Natural killer cell (primary cell): ENCODE measurements around the gene UPK1A. TPM values are rescaled to one million over a fixed set of nuclear protein-coding genes. Genes with fewer than 3 reads are reported as not detected.

Source experiments
- ATAC-seq, 3 donors: fragments of 150-1000 bp in 2 of 3; fragments of 200-7000 bp in 1 of 3; cut with Tn5 transposase; 1 replicate in 1 of 3; 2 replicates in 2 of 3; pipeline ENCODE4 v1.10.0; 2021; ENCODE audit warnings: mild to moderate bottlenecking in 2 of 3, moderate library complexity in 2 of 3
- DNase-seq, 2 donors: peaks; one replicate each; pipeline versions ENCODE4 v3.0.0 to v3.0.0-alpha.2; 2013 to 2021; ENCODE audit warnings: mixed read lengths in 1 of 2
- H3K27ac ChIP-seq: one replicate; pipeline ENCODE4 v1.5.1; 2013; ENCODE audit warnings: mild to moderate bottlenecking, low read length
- H3K27me3 ChIP-seq: one replicate; pipeline ENCODE4 v1.6.1; 2013; ENCODE audit warnings: low read length; ENCODE audit not compliant: control insufficient read depth, insufficient read depth
- H3K36me3 ChIP-seq: one replicate; pipeline ENCODE4 v1.6.1; 2013; ENCODE audit warnings: low read length; ENCODE audit not compliant: control insufficient read depth, insufficient read depth
- H3K4me1 ChIP-seq: one replicate; pipeline ENCODE4 v1.6.1; 2013; ENCODE audit warnings: low read length; ENCODE audit not compliant: control insufficient read depth, insufficient read depth
- H3K4me3 ChIP-seq: one replicate; pipeline ENCODE4 v1.5.1; 2013; ENCODE audit warnings: low read length
- H3K9me3 ChIP-seq: one replicate; pipeline ENCODE4 v1.6.1; 2013; ENCODE audit warnings: low read length; ENCODE audit not compliant: control insufficient read depth, insufficient read depth
- H3K27ac Mint-ChIP-seq, 2 donors: one replicate each; pipeline ENCODE4 v1.8.0; 2022; ENCODE audit warnings: mild to moderate bottlenecking in 2 of 2, mixed read lengths in 2 of 2, moderate library complexity in 1 of 2
- H3K27me3 Mint-ChIP-seq, 2 donors: one replicate each; pipeline ENCODE4 v1.8.0; 2022; ENCODE audit warnings: low read depth in 2 of 2, mixed read lengths in 2 of 2
- H3K36me3 Mint-ChIP-seq: one replicate; pipeline ENCODE4 v1.8.0; 2022; ENCODE audit warnings: mixed read lengths
- H3K4me1 Mint-ChIP-seq, 2 donors: one replicate each; pipeline ENCODE4 v1.8.0; 2022; ENCODE audit warnings: mixed read lengths in 2 of 2
- H3K4me3 Mint-ChIP-seq: one replicate; pipeline ENCODE4 v1.8.0; 2022; ENCODE audit warnings: mild to moderate bottlenecking, moderate library complexity, mixed read lengths
- H3K9me3 Mint-ChIP-seq, 2 donors: one replicate each; pipeline ENCODE4 v1.8.0; 2022; ENCODE audit warnings: mixed read lengths in 2 of 2
- WGBS: methylation state at CpG from one replicate; pipeline ENCODE4 v1.1.7; 2013; ENCODE audit warnings: missing lambda C conversion rate; ENCODE audit not compliant: insufficient coverage; 5-methylcytosine and 5-hydroxymethylcytosine counted together
- intact Hi-C: fragments of 100-400 bp; cut with micrococcal nuclease; formaldehyde crosslinking; loops from one replicate; pipeline ENCODE4 v1.14.2; 2022
- total RNA-seq, 4 donors: library from RNA; stranded (reverse); fragments of 120-200 nt in 1 of 4; gene quantifications; one replicate each; pipeline versions ENCODE4 v1.2.3 to v1.2.4, GENCODE V29; 2013 to 2022
- TF ChIP-seq, protein P1 (sequence below): fragments of 200-600 bp; IDR thresholded peaks from one replicate; pipeline ENCODE4 v1.8.0; 2022; ENCODE audit warnings: antibody characterized with exemption

The UPK1A gene
- total RNA-seq, 3 donors from 2014 or later (not counting 1 experiment from before 2014, with no cell fraction given): not detected

- ATAC-seq: no peak
- Mint-ChIP-seq H3K27me3 (no peaks in the 10 kb centered on the region), H3K36me3 (no peaks in the 10 kb centered on the region), H3K27ac (no peak overlapping the region), H3K4me3 (no peak overlapping the region), H3K4me1 (no peaks in the 10 kb centered on the region), H3K9me3 (no peaks in the 10 kb centered on the region)
- Histone ChIP-seq H3K27me3 (no peaks in the 10 kb centered on the region), H3K36me3 (no peaks in the 10 kb centered on the region), H3K4me1 (peaks cover 13% of the 10 kb centered on the region), H3K4me3 (no peak overlapping the region), H3K27ac (no peak overlapping the region), H3K9me3 (no peaks in the 10 kb centered on the region)
- intact Hi-C loops: no loop called here
- no peak for DNase-seq
- TF ChIP-seq, protein P1, sequence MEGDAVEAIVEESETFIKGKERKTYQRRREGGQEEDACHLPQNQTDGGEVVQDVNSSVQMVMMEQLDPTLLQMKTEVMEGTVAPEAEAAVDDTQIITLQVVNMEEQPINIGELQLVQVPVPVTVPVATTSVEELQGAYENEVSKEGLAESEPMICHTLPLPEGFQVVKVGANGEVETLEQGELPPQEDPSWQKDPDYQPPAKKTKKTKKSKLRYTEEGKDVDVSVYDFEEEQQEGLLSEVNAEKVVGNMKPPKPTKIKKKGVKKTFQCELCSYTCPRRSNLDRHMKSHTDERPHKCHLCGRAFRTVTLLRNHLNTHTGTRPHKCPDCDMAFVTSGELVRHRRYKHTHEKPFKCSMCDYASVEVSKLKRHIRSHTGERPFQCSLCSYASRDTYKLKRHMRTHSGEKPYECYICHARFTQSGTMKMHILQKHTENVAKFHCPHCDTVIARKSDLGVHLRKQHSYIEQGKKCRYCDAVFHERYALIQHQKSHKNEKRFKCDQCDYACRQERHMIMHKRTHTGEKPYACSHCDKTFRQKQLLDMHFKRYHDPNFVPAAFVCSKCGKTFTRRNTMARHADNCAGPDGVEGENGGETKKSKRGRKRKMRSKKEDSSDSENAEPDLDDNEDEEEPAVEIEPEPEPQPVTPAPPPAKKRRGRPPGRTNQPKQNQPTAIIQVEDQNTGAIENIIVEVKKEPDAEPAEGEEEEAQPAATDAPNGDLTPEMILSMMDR: no peak
- 94% methylated on average over 1 of the region's 1 CpG for WGBS
These were observed 42.1 kb downstream of the UPK1A start for GRCh38 chr19:35708391-35708790.

GRCh38 chr19:35710784-35711723, 44.7 kb downstream of the UPK1A start:
- peak overlapping the region; percentile 65 for H3K27ac ChIP-seq
- peaks cover 1 to 12% of the 10 kb centered on the region in 2 donors for H3K4me1 Mint-ChIP-seq

DNA sequence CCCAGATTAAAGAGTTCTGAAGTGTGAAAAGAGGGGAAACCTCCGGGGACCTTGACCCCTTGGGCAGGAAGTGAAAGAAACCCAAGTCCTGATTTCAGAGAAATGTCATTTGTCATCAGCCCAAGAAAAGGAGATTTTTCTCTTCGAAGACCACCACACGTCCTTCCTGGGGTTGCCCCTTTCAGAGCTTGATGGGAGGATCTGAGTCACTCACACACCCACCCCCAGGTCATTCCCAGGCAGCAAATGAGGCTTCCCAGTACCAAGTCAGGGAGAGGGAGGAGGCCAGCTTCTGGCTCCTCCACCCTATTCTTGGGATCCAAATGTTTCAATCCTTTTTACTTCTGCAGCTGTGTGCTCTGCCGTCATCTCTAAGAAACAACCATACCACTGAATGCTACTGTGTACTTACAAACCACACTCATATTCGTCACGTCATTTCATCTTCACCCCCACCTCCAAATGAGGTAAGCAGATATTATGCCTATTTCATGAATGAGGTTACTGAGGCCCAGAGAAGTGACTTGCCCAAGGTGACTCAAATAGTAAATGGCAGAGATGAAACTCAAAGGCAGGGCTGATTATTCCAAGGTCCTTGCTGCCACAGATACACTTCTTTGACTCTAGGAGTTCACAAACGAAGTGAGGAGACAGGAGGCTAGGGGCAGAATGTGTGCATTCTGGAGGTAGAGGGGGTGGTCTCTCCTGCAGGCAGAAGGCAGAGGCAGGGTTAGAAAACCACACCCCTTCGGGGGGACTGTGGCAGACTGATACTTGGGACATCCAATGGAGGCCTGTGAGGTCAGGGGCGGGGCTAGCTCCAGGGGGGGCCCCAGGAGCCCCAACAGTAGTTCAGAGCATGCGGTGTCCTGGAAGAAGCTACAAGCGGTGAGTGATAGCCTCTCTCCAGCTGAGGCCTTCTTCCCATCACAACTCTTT, 46.5 kb downstream of the UPK1A start:
- intact Hi-C loops: no loop called here
- TF ChIP-seq, protein P1: no peak
- Mint-ChIP-seq H3K27me3 (no peaks in the 10 kb centered on the region), H3K4me3 (peak overlapping the region; percentile 50), H3K36me3 (no peaks in the 10 kb centered on the region), H3K9me3 (no peaks in the 10 kb centered on the region), H3K4me1 (peaks cover 10 to 26% of the 10 kb centered on the region in 2 donors), H3K27ac (peak overlapping the region in 1 of 2 donors; percentile 66)
- Histone ChIP-seq H3K27ac (peak overlapping the region; percentile 64), H3K9me3 (no peaks in the 10 kb centered on the region), H3K4me3 (no peak overlapping the region), H3K36me3 (no peaks in the 10 kb centered on the region), H3K4me1 (peaks cover 41% of the 10 kb centered on the region), H3K27me3 (no peaks in the 10 kb centered on the region)
- DNase-seq: peak in 1 of 2 donors; percentile 78
- WGBS: 61% methylated on average over 11 of the region's 11 CpGs
- no peak for ATAC-seq

More at GRCh38 chr19:35710784-35711723, 44.7 kb downstream of the UPK1A start:
- intact Hi-C loops: no loop called here
- DNase-seq: peak in 1 of 2 donors; percentile 55
- peaks cover 29% of the 10 kb centered on the region for H3K4me1 ChIP-seq
- no peaks in the 10 kb centered on the region for H3K27me3 ChIP-seq
- ATAC-seq: no peak
- H3K36me3 ChIP-seq: no peaks in the 10 kb centered on the region
- H3K36me3 Mint-ChIP-seq: no peaks in the 10 kb centered on the region
- no peaks in the 10 kb centered on the region for H3K9me3 Mint-ChIP-seq
- no peak overlapping the region for H3K4me3 ChIP-seq
- 64% methylated on average over 13 of the region's 13 CpGs for WGBS
- H3K4me3 Mint-ChIP-seq: no peak overlapping the region
- no peaks in the 10 kb centered on the region for H3K27me3 Mint-ChIP-seq
- H3K9me3 ChIP-seq: no peaks in the 10 kb centered on the region
- TF ChIP-seq, protein P1: no peak
- no peak overlapping the region for H3K27ac Mint-ChIP-seq
